CD4-positive, alpha-beta T cell treated with Interleukin-4 for 1 hour (primary cell): ENCODE measurements around the gene ACTG1.
A peak's percentile ranks its signal among the peaks of the same experiment; 100 is the strongest.

Experiments used
- DNase-seq, 2 donors: peaks; one replicate each; pipeline ENCODE4 v3.0.0-alpha.2; 2020 to 2022

Gene ACTG1

DNA sequence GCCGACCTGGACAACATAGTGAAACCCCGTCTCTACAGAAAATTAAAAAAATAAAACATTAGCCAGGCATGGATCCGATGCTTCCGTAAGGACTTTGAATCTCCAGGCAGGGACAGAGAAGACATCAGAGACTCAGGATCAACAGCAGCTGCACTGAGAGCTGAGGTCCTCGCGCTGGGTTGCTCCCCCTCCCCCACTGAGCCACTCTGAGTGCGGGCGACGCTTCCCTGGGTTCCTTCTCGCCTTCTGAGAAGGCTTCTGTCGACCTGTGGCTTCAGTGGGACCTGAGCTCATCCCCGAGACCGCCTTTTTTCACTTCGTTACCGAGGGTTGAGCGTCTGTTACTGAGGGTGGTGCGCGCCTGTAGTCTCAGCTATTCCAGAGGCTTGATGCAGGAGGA lies 20.4 kb downstream of the ACTG1 start:
- DNase-seq: no peak

GRCh38 chr17:81491761-81492160 lies 20.8 kb downstream of the ACTG1 start:
- DNase-seq: no peak

GRCh38 chr17:81491181-81491581 lies 21.4 kb downstream of the ACTG1 start:
- no peak for DNase-seq

DNA sequence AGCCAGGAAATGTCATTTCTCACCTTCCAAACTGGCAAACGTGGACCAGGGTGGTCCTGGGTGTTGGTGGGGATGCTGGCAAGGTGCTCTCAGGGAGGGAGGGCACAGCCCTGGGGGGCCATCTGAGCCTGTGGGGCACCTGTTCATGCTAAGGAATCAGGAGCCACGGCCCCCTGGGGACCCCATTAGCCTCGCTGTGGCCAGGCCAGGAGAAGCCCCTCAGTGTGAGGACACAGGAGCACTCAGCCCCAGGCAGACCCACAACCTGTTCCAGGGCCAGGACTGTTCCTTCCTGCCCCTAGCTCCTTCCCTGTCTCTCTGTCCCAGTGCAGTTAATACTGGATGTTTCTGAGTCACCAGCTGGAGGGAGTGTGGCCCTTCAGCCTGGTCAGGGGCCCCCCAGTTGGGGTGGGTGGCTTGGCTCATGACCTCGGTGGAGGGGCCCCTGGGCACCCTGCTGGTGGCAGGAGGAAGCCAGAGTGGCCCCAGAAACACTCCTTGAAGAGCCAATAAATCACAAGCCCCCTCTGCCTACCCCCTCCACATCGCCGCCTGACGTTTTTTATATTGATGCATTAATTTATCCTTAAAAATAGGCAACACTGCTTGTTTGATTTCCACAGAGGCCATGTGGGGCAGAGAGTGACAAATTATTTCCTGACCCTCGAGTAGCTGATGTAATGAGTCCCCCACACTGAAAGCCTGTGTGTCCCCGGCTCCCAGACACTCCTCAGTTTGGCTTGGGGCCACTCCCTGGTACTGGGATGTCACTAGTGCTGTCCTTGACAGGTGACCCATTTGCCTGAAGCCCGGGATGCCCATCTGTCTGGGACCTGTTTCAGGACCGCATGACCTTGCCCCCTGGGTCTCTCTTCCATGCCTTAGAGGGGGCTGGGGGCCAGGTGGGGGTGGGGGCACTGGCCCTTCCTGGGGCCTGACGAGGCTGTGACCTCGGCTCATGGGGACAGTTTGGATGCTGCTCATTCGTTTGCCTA lies 22.3 kb downstream of the ACTG1 start:
- DNase-seq: no peak

- DNase-seq: no peak
Measured at GRCh38 chr17:81489012-81489997, 23.3 kb downstream of the ACTG1 start.

- no peak for DNase-seq
Measured at GRCh38 chr17:81488276-81488860, 24.2 kb downstream of the ACTG1 start.

DNA sequence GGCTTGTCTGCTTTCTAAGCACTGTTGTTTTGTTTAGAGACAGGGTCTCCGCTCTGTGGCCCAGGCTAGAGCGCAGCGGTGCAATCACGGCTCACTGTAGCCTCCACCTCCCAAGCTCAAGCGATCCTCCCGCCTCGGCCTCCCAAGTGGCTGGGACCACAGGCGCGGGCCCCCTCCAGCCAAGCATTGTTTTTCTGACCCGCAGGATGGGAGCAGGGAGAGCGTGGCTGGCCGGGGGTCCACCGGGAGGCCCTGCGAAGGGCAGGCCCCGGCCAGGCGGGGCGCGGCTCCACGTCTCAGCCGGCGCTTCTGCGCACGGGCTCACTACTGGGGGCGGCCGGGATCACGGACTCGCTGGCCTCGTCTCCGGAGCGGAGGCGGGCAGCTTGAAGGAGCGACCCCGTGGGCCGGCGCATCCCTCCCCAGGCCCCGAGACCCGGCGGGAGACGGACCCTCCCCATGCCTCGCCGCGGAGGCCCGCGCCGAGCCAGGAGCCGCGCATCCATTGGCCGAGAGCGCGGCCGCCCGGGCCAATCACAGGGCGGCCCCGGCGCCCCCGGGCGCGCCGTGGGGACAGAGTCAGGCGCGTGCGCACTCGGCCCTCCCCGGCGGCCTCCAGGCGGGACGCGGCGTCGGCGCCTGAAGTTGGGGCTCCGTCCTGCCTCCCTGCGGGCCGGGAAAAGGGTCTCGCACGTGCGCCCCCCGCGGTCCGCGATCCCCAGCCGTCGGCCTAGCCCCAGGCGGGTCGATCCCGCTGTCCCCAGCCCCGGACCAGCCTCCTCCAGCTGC lies 24.9 kb downstream of the ACTG1 start:
- peak; percentile 77 to 78 for DNase-seq

DNA sequence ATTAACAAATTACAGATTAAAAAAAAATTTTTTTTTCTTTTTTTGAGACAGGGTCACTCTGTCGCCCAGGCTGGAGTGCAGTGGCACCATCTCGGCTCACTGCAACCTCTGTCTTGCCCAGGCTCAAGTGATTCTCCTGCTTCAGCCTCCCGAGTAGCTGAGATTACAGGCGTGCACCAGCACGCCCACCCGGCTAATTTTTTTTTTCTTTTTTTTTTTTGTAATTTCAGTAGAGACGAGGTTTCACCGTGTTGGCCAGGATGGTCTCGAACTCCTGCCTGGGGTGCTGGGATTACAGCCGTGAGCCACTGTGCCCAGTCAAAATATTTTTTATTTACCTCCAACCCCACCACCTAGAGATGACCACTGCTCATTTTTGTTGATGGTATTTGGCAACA lies 25.5 kb downstream of the ACTG1 start:
- DNase-seq: no peak

- DNase-seq: no peak
Measured at GRCh38 chr17:81486199-81486810, 26.3 kb downstream of the ACTG1 start.

GRCh38 chr17:81484195-81484979 lies 28.2 kb downstream of the ACTG1 start:
- peak; percentile 87 to 88 for DNase-seq

GRCh38 chr17:81483862-81484194 lies 28.8 kb downstream of the ACTG1 start:
- DNase-seq: no peak

GRCh38 chr17:81483085-81483861 lies 29.3 kb downstream of the ACTG1 start:
- DNase-seq: peak in 1 of 2 donors; percentile 74

DNA sequence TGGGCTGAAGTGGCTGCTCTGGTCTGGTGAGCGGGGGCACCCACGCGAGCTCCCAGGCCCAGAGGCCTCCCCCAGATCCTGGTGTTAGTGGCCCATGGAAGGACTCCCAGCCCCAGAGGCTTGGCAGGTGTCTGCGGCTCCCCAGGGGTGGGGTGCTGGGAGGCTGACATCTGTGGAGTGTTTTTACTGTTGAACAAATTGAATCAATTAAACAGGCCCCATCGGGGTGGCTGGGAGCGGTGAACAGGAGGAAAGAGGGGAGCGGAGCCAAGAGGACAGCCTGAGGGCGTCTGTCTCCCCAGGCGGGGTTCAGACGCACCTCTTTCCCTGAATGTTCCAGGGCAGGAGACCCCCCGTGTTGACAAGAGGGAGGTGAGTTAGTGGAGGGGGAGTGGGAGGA lies 29.9 kb downstream of the ACTG1 start:
- no peak for DNase-seq

GRCh38 chr17:81481815-81482505 lies 30.6 kb downstream of the ACTG1 start:
- no peak for DNase-seq

GRCh38 chr17:81481073-81481799 lies 31.4 kb downstream of the ACTG1 start:
- peak; percentile 69 to 78 for DNase-seq

GRCh38 chr17:81480140-81481072 lies 32.2 kb downstream of the ACTG1 start:
- no peak for DNase-seq
